Astrocyte of the spinal cord (primary cell): ENCODE data around the gene ITPRID1.
A peak's percentile ranks its signal among the peaks of the same experiment; 100 is the strongest.

Experiments
- DNase-seq: peaks from one replicate; pipeline ENCODE4 v3.0.0; 2011; ENCODE audit warnings: low read depth, low spot score
- H3K4me3 ChIP-seq: 2 replicates; pipeline ENCODE4 v1.5.1; 2011; ENCODE audit warnings: low read depth, mild to moderate bottlenecking, low read length, moderate library complexity
- in situ Hi-C: cut with HindIII; loops from 2 replicates; pipeline ENCODE4 v1.10.0; 2017; ENCODE audit warnings: low sequenced_read_pairs
- TF ChIP-seq, protein P1 (sequence below): IDR thresholded peaks from 2 replicates; pipeline ENCODE4 v1.5.1; 2012; ENCODE audit warnings: low read depth, mild to moderate bottlenecking, low read length, inconsistent platforms

ITPRID1 gene

DNA sequence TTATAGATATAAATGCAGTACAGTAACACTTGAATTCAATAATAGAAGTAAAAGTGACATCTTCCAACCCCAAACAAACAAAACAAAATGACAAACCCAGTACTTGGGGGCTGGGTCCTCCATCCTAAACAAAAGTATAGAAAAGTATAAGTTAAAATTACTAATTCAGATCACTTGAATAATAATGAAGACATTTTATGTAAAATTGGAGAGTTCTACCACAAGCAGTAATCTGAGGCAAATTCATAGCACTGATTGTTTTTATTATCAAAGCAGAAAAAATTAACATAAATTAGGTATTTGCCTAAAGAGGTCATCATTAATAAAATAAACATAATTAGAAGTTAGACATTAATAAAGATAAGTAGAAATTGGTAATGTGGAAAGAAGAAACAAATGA lies 81.5 kb downstream of the ITPRID1 start:
- no peak overlapping the region for H3K4me3 ChIP-seq
- DNase-seq: no peak
- TF ChIP-seq, protein P1, sequence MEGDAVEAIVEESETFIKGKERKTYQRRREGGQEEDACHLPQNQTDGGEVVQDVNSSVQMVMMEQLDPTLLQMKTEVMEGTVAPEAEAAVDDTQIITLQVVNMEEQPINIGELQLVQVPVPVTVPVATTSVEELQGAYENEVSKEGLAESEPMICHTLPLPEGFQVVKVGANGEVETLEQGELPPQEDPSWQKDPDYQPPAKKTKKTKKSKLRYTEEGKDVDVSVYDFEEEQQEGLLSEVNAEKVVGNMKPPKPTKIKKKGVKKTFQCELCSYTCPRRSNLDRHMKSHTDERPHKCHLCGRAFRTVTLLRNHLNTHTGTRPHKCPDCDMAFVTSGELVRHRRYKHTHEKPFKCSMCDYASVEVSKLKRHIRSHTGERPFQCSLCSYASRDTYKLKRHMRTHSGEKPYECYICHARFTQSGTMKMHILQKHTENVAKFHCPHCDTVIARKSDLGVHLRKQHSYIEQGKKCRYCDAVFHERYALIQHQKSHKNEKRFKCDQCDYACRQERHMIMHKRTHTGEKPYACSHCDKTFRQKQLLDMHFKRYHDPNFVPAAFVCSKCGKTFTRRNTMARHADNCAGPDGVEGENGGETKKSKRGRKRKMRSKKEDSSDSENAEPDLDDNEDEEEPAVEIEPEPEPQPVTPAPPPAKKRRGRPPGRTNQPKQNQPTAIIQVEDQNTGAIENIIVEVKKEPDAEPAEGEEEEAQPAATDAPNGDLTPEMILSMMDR: no peak
- in situ Hi-C loops: no loop called here

DNA sequence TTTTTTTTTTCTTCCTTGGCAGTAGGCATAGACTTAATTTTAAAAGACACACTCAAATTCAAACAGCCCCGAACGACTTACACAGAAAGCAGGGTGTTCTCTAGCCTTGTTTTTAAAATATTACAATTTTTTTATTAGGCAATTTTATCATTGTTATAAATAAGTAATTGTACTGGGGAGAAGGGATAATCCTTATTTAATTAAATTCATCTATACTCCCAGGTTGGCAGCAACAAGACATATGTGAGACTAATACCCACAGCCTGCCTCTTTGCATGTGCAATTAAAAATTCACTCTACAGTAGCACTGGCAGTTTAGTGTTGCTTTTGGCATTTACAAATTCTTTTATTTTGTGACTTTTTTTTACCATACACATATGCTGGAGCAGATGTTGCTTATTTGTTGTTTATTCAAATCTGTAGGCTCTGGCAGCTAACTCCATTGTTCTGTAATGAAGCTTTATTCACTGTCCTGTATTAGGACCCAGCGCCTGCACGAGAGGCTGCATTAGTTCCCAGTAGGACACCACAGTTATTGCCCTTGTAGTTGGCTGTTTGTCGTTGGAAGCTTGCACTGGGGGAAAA lies 88.2 kb downstream of the ITPRID1 start:
- DNase-seq: no peak
- H3K4me3 ChIP-seq: no peak overlapping the region
- in situ Hi-C loops: no loop called here
- TF ChIP-seq, protein P1: no peak

DNA sequence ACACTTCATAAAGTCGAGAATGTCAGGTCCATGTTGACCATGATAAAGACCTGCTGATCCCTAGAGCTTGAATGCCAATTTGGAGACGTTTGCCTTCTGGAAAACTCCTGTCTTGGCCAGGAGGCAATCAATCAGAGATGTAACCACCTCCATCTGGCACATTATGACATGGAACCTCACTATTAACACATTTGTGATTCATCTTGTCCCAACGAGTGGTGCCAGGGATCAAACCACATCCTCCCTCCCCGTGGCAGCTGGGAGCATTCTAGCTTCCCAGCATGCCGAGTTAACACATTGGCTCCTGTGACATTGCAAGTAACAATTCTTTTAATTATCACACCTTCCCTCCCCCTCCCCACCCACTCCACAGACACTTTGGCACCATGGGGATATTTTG lies 89.2 kb downstream of the ITPRID1 start:
- no peak overlapping the region for H3K4me3 ChIP-seq
- in situ Hi-C loops: no loop called here
- DNase-seq: peak; percentile 7

DNA sequence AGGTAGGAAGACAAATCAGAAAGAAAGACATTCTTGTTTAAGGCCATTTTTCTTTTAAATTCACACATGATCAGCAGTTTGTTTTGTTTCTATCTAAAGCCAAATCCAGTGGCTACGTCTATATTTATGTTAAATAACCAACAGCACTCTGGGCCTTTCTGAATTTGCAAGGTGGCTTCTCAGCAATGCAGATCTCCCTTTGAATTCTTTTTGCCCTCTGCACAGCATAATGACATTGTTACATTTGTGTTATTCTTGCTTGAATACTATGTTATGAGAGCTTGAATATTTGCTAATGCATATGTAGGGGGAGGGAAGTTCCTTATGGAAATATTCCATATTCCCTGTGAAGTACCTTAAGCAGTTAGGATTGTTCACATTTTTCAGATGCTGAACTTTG lies 99.7 kb downstream of the ITPRID1 start:
- no peak for DNase-seq
- no peak overlapping the region for H3K4me3 ChIP-seq
- TF ChIP-seq, protein P1: no peak
- in situ Hi-C loops: no loop called here

More for the DNA sequence above, 89.2 kb downstream of the ITPRID1 start:
- TF ChIP-seq, protein P1: no peak

DNA sequence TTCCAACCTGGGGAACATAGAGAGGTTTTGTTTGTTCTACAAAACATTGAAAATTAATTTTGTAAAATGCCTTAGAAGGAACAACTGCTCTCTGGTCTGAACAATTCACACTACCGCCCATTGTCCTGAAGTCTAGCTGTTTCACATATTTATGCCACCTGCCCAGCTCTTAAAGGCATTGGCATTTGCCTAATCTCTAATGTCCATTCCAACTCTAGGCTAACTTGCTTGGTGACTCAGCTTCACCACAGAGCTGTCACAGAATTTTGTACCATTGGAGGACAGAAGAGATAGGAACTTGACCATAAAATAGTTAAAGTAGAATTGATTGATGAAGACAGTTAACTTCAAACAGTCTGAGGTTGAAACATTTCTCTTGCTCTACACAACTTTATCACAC lies 119.6 kb downstream of the ITPRID1 start:
- in situ Hi-C loops: no loop called here
- TF ChIP-seq, protein P1: no peak
- no peak for DNase-seq
- H3K4me3 ChIP-seq: no peak overlapping the region

DNA sequence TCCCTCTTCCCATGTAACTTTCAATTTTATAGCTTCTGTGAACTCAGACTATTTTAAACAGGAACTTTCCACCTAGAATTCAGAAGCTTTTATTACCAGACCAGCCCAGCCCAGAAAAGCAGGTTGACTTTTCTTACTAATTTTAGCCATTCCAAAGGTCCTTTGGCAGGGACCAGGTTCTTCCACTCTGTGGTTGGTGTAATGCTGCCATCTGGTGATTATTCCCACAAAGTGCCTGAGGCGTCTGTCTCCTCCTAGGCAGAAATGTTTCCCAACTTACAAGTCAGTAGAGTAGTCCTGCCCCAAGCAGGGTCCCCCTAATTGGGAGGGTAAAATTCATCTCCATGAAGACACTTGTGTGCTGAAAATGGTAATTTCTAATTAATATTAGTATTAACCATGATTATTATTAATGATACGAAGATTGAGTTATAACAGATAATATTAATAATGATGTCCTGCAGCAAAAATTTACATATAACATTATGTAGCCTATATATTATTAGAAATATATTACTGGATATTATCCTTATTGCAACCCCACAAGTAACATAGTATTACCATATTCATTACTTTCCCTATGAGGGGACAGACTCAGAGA lies 120.1 kb downstream of the ITPRID1 start:
- in situ Hi-C loops: no loop called here
- DNase-seq: peak; percentile 53
- TF ChIP-seq, protein P1: peak; percentile 71
- no peak overlapping the region for H3K4me3 ChIP-seq
